HG03060 (cell line): Measurements from ENCODE around the gene C11orf71.

Experiments used
- ATAC-seq: cut with Tn5 transposase; IDR thresholded peaks from one replicate; pipeline ENCODE4 v1.9.1; 2021; ENCODE audit warnings: low read depth, moderate number of reproducible peaks; ENCODE audit not compliant: unreplicated experiment

Gene C11orf71

GRCh38 chr11:114362326-114362725, 38.0 kb downstream of the C11orf71 start:
- no peak for ATAC-seq

- no peak for ATAC-seq
Measured at GRCh38 chr11:114359342-114359741, 41.0 kb downstream of the C11orf71 start.

- ATAC-seq, result no peak
Measured at GRCh38 chr11:114358716-114359115, 41.6 kb downstream of the C11orf71 start.

- no peak for ATAC-seq
Measured at GRCh38 chr11:114354076-114354475, 46.2 kb downstream of the C11orf71 start.

DNA sequence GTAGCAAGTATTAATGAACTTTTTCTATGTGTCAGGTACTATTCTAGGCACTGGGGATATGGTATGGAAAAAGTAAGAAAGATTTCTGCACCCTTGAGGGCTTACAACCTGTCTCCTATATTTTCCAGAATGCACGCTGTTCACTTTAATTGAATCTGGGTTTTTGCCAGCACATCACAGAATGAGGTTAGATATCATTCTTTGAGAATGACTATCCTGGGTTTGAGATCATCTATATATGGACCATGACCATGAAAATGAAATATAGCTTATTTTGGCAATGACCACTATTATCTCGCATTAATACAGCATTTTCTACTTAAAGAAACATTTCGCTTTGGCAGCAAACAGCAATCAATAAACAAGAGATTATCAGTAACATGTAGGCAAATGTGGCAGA, 46.9 kb downstream of the C11orf71 start:
- no peak for ATAC-seq

- no peak for ATAC-seq
Measured at GRCh38 chr11:114350022-114350421, 50.3 kb downstream of the C11orf71 start.
